ENCODE measurements around the gene XPO4.
"Not testable (repeated sequence)": the region's sequence is repeated elsewhere in the genome, so short reads cannot be mapped to it uniquely, and the experiment has no call there.

The XPO4 gene

GRCh38 chr13:20882206-20882605 is 20.3 kb downstream of the XPO4 start:
- H3K27me3 ChIP-seq (ENCODE audit: insufficient read depth, insufficient read length): no peaks in the 10 kb centered on the region
- no peak for TF ChIP-seq ZNF274 (IDR thresholded peaks at IDR 0.05; ENCODE audit: low read depth, low read length)
- no peak for TF ChIP-seq YY1 (IDR thresholded peaks at IDR 0.05; ENCODE audit: insufficient read depth, insufficient read length)
- no peak for TF ChIP-seq SUZ12 (IDR thresholded peaks at IDR 0.05; ENCODE audit: extremely low read depth, insufficient read depth, insufficient read length)
- no peak overlapping the region for H3K4me3 ChIP-seq (ENCODE audit: insufficient read length, low read depth)
- no peaks in the 10 kb centered on the region for H3K4me1 ChIP-seq (ENCODE audit: insufficient read depth, insufficient read length)
- peaks cover 5% of the 10 kb centered on the region for H3K36me3 ChIP-seq (ENCODE audit: insufficient read depth, insufficient read length, low read length)
- no peak overlapping the region for H3K9ac ChIP-seq (ENCODE audit: insufficient read length, low read depth)
- peaks cover 9% of the 10 kb centered on the region for H3K9me3 ChIP-seq (ENCODE audit: insufficient read depth, low read length)
- DNase-seq (ENCODE audit: low read depth, low spot score): no peak

- Histone ChIP-seq H3K4me3 (ENCODE audit: insufficient read length, low read depth) (no peak overlapping the region), H3K9me3 (ENCODE audit: insufficient read depth, low read length) (peaks cover 14% of the 10 kb centered on the region), H3K36me3 (ENCODE audit: insufficient read depth, insufficient read length, low read length) (no peaks in the 10 kb centered on the region), H3K4me1 (ENCODE audit: insufficient read depth, insufficient read length) (peaks cover 2% of the 10 kb centered on the region), H3K9ac (ENCODE audit: insufficient read length, low read depth) (no peak overlapping the region), H3K27me3 (ENCODE audit: insufficient read depth, insufficient read length) (no peaks in the 10 kb centered on the region)
- DNase-seq (ENCODE audit: low read depth, low spot score): no peak
- no peak for TF ChIP-seq SUZ12 (IDR thresholded peaks at IDR 0.05; ENCODE audit: extremely low read depth, insufficient read depth, insufficient read length)
- TF ChIP-seq YY1 (IDR thresholded peaks at IDR 0.05; ENCODE audit: insufficient read depth, insufficient read length): no peak
- no peak for TF ChIP-seq ZNF274 (IDR thresholded peaks at IDR 0.05; ENCODE audit: low read depth, low read length)
Observed at GRCh38 chr13:20877902-20878301, 24.6 kb downstream of the XPO4 start.

- not testable (repeated sequence) for DNase-seq (ENCODE audit: low read depth, low spot score); H3K4me3 ChIP-seq (ENCODE audit: insufficient read length, low read depth); H3K4me1 ChIP-seq (ENCODE audit: insufficient read depth, insufficient read length)
Observed at GRCh38 chr13:20876802-20877201, 25.7 kb downstream of the XPO4 start.

GRCh38 chr13:20874439-20874838 is 28.1 kb downstream of the XPO4 start:
- not testable (repeated sequence) for DNase-seq (ENCODE audit: low read depth, low spot score); H3K27me3 ChIP-seq (ENCODE audit: insufficient read depth, insufficient read length); H3K4me3 ChIP-seq (ENCODE audit: insufficient read length, low read depth); H3K9ac ChIP-seq (ENCODE audit: insufficient read length, low read depth); H3K36me3 ChIP-seq (ENCODE audit: insufficient read depth, insufficient read length, low read length); H3K4me1 ChIP-seq (ENCODE audit: insufficient read depth, insufficient read length)
- H3K9me3 ChIP-seq (ENCODE audit: insufficient read depth, low read length): peaks cover 14% of the 10 kb centered on the region

More at GRCh38 chr13:20876802-20877201, 25.7 kb downstream of the XPO4 start:
- not testable (repeated sequence) for H3K36me3 ChIP-seq (ENCODE audit: insufficient read depth, insufficient read length, low read length); H3K9ac ChIP-seq (ENCODE audit: insufficient read length, low read depth); H3K27me3 ChIP-seq (ENCODE audit: insufficient read depth, insufficient read length)
- H3K9me3 ChIP-seq (ENCODE audit: insufficient read depth, low read length): peaks cover 14% of the 10 kb centered on the region

GRCh38 chr13:20873348-20873747 is 29.2 kb downstream of the XPO4 start:
- no peak for TF ChIP-seq ZNF274 (IDR thresholded peaks at IDR 0.05; ENCODE audit: low read depth, low read length)
- TF ChIP-seq SUZ12 (IDR thresholded peaks at IDR 0.05; ENCODE audit: extremely low read depth, insufficient read depth, insufficient read length): no peak
- TF ChIP-seq YY1 (IDR thresholded peaks at IDR 0.05; ENCODE audit: insufficient read depth, insufficient read length): no peak
- Histone ChIP-seq H3K4me3 (ENCODE audit: insufficient read length, low read depth) (no peak overlapping the region), H3K36me3 (ENCODE audit: insufficient read depth, insufficient read length, low read length) (no peaks in the 10 kb centered on the region), H3K4me1 (ENCODE audit: insufficient read depth, insufficient read length) (peaks cover 2% of the 10 kb centered on the region), H3K9ac (ENCODE audit: insufficient read length, low read depth) (no peak overlapping the region), H3K27me3 (ENCODE audit: insufficient read depth, insufficient read length) (no peaks in the 10 kb centered on the region), H3K9me3 (ENCODE audit: insufficient read depth, low read length) (peaks cover 14% of the 10 kb centered on the region)
- no peak for DNase-seq (ENCODE audit: low read depth, low spot score)

- H3K4me1 ChIP-seq (ENCODE audit: insufficient read depth, insufficient read length): peaks cover 2% of the 10 kb centered on the region
- H3K9ac ChIP-seq (ENCODE audit: insufficient read length, low read depth): no peak overlapping the region
- H3K36me3 ChIP-seq (ENCODE audit: insufficient read depth, insufficient read length, low read length): no peaks in the 10 kb centered on the region
- H3K4me3 ChIP-seq (ENCODE audit: insufficient read length, low read depth): no peak overlapping the region
- TF ChIP-seq YY1 (IDR thresholded peaks at IDR 0.05; ENCODE audit: insufficient read depth, insufficient read length) (no peak), SUZ12 (IDR thresholded peaks at IDR 0.05; ENCODE audit: extremely low read depth, insufficient read depth, insufficient read length) (no peak), ZNF274 (IDR thresholded peaks at IDR 0.05; ENCODE audit: low read depth, low read length) (no peak)
- no peaks in the 10 kb centered on the region for H3K27me3 ChIP-seq (ENCODE audit: insufficient read depth, insufficient read length)
- no peak for DNase-seq (ENCODE audit: low read depth, low spot score)
- H3K9me3 ChIP-seq (ENCODE audit: insufficient read depth, low read length): no peaks in the 10 kb centered on the region
Observed at GRCh38 chr13:20870829-20871228, 31.7 kb downstream of the XPO4 start.

GRCh38 chr13:20869540-20869939 is 33.0 kb downstream of the XPO4 start:
- no peak for DNase-seq (ENCODE audit: low read depth, low spot score)
- H3K9ac ChIP-seq (ENCODE audit: insufficient read length, low read depth): no peak overlapping the region
- no peak for TF ChIP-seq ZNF274 (IDR thresholded peaks at IDR 0.05; ENCODE audit: low read depth, low read length)
- TF ChIP-seq SUZ12 (IDR thresholded peaks at IDR 0.05; ENCODE audit: extremely low read depth, insufficient read depth, insufficient read length): no peak
- TF ChIP-seq YY1 (IDR thresholded peaks at IDR 0.05; ENCODE audit: insufficient read depth, insufficient read length): no peak
- H3K27me3 ChIP-seq (ENCODE audit: insufficient read depth, insufficient read length): no peaks in the 10 kb centered on the region
- no peak overlapping the region for H3K4me3 ChIP-seq (ENCODE audit: insufficient read length, low read depth)
- no peaks in the 10 kb centered on the region for H3K36me3 ChIP-seq (ENCODE audit: insufficient read depth, insufficient read length, low read length)
- no peaks in the 10 kb centered on the region for H3K9me3 ChIP-seq (ENCODE audit: insufficient read depth, low read length)
- H3K4me1 ChIP-seq (ENCODE audit: insufficient read depth, insufficient read length): peaks cover 2% of the 10 kb centered on the region

- Histone ChIP-seq H3K4me3 (ENCODE audit: insufficient read length, low read depth) (no peak overlapping the region), H3K36me3 (ENCODE audit: insufficient read depth, insufficient read length, low read length) (peaks cover 5% of the 10 kb centered on the region), H3K4me1 (ENCODE audit: insufficient read depth, insufficient read length) (no peaks in the 10 kb centered on the region), H3K9me3 (ENCODE audit: insufficient read depth, low read length) (no peaks in the 10 kb centered on the region), H3K9ac (ENCODE audit: insufficient read length, low read depth) (no peak overlapping the region), H3K27me3 (ENCODE audit: insufficient read depth, insufficient read length) (no peaks in the 10 kb centered on the region)
- no peak for DNase-seq (ENCODE audit: low read depth, low spot score)
- TF ChIP-seq YY1 (IDR thresholded peaks at IDR 0.05; ENCODE audit: insufficient read depth, insufficient read length) (no peak), SUZ12 (IDR thresholded peaks at IDR 0.05; ENCODE audit: extremely low read depth, insufficient read depth, insufficient read length) (no peak), ZNF274 (IDR thresholded peaks at IDR 0.05; ENCODE audit: low read depth, low read length) (no peak)
Observed at GRCh38 chr13:20867408-20867807, 35.1 kb downstream of the XPO4 start.

- not testable (repeated sequence) for H3K27me3 ChIP-seq (ENCODE audit: insufficient read depth, insufficient read length); DNase-seq (ENCODE audit: low read depth, low spot score); H3K4me1 ChIP-seq (ENCODE audit: insufficient read depth, insufficient read length); H3K9ac ChIP-seq (ENCODE audit: insufficient read length, low read depth); H3K4me3 ChIP-seq (ENCODE audit: insufficient read length, low read depth); H3K9me3 ChIP-seq (ENCODE audit: insufficient read depth, low read length)
- peaks cover 23% of the 10 kb centered on the region for H3K36me3 ChIP-seq (ENCODE audit: insufficient read depth, insufficient read length, low read length)
Observed at GRCh38 chr13:20861666-20862065, 40.9 kb downstream of the XPO4 start.
